Sciatic nerve (tissue), 2 donors: ENCODE data around the gene RTKN. TPM values are rescaled to one million over a fixed set of nuclear protein-coding genes. Genes with fewer than 3 reads are reported as not detected.
"Not testable (repeated sequence)": the region's sequence is repeated elsewhere in the genome, so short reads cannot be mapped to it uniquely, and the experiment has no call there.

Experiments
- ATAC-seq: fragments of 200-7000 bp; cut with Tn5 transposase; one replicate; pipeline ENCODE4 v1.9.1; 2020; ENCODE audit warnings: mild to moderate bottlenecking, moderate library complexity
- DNase-seq: peaks from one replicate; pipeline ENCODE4 v3.0.0-alpha.2; 2020; ENCODE audit warnings: low spot score
- intact Hi-C: fragments of 100-400 bp; cut with DNase I; formaldehyde crosslinking; loops from one replicate; pipeline ENCODE4 v1.14.2; 2022
- total RNA-seq: library from RNA; stranded (reverse); fragmentation: NEBNext Ultra II Directional; extraction: Animal tissue kit (Norgen Biotek cat#: 25700); gene quantifications from one replicate; pipeline ENCODE4 v1.2.1, GENCODE V29; 2021
- donor health status: DM: no; HTN: no; CAD: no.
- donor health status: DM: no; HTN: no; CAD: no.

The RTKN gene
- total RNA-seq: 76.0 TPM

DNA sequence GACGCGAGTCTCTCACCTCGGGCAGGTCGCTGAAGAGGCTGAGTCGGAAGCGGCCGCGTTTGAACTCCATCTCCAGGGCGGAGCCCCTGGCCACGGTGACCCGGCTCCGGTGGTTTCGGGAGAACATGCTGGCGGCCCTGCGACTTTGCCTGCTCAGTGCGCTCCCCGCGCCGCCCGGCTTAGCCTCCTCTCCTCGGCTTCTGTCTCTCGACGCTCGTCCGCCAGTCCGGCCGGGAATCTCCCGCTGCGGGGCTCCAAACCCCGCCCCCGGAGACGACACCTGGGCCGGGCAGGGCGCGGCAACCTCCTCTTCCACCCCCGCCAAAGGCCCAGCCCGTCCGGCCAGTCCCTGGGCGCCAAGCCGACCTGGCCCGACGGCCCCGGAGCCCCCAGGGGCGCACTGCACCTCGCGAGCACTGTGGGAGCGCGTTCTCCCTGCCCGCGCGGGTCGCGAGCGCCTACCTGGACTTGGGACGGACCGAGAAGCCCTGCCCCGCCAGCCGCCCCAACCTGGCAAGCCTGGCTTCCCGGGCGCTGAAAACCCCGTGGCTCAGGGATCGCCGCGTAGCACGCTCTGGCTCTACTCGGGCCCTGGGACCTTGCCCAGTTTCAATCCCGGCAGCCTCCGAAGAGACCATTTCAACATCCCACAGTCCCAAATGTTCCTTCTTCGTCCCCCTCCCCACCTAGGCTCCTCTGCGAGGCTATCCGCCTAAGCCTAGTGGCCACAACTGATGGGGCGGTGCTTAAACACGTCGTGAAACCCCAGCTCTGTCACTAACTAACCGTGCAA, at the start of gene RTKN:
TSS of gene RTKN (minus strand) at position 248 of the 793 bp plus-strand sequence. CDS start at position 127, 121 bp downstream.
- ATAC-seq (peak; percentile 1), DNase-seq (peak; percentile 71)
- intact Hi-C loops: no loop called here

- DNase-seq (no peak), ATAC-seq (no peak)
- intact Hi-C loops: no loop called here
Observed at GRCh38 chr2:74489906-74490305, 48.2 kb upstream of the RTKN start.

DNA sequence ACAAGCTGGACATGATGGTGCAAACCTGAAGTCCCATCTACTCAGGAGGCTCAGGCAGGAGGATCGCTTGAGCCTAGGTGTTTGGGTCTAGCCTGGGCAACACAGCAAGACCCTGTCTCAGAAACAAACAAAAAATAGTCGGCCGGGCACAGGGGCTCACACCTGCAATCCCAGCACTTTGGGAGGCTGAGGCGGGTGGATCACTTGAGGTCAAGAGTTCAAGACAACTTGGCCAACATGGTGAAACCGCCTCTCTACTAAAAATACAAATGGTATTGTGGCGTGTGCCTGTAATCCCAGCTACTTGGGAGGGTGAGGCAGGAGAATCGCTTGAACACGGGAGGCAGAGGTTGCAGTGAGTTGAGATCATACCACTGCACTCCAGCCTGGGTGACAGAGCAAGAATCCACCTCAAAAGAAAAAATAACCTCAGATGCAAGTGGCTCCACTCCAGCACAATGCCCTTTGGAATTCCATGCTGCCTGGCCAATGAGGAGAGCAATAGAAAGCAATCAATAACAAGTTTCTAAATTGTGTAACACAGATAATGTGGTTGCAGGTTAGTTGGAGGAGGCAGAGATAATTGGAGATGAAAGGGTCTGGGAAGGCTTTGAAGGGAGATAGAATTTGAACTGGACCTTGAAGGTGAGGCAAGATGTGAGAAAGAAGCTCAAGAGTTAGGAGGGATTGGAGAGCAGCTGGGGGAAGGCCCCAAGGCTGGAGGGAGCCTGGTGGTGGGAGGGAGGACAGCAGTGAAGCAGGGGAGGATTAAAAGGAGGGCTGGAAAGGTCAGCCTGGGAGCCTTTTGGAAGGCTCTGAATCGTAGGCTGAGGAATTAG, 47.1 kb upstream of the RTKN start:
- DNase-seq (no peak), ATAC-seq (no peak)
- intact Hi-C loops: no loop called here

DNA sequence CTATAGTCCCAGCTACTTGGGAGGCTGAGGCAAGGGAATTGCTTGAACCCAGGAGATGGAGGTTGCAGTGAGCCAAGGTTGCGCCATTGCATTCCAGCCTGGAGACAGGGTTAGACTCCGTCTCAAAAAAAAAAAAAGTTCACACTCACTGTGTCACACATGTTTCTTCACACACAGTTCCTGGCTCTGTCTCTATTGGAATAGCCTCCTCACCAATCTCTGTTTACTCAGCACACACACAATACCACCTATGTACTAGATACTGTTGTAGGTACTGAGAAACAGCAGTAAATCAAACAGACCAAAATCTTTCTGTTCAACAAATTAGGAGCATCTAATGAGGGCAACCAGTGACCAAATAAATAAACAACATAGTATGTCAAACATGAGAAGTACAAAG, 44.4 kb upstream of the RTKN start:
- ATAC-seq (no peak), DNase-seq (no peak)
- intact Hi-C loops: no loop called here

DNA sequence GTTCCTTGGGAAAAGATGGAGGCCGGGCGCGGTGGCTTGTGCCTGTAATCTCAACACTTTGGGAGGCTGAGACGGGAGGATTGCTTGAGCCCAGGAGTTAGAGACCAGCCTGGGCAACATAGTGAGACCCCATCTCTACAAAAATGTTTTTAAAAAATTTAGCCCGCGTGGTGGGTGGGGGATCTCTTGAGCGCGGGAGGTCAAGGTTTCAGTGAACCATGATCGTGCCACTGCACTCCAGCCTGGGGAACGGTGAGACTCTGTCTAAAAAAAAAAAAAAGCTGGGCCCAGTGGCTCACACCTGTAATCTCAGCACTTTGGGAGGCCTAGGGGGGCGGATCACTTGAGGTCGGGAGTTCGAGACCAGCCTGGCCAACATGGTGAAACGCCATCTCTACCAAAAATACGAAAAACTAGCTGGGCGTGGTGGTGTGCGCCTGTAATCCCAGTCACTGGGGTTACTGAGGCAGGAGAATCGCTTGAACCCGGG, 42.0 kb upstream of the RTKN start:
- ATAC-seq: not testable (repeated sequence)

DNA sequence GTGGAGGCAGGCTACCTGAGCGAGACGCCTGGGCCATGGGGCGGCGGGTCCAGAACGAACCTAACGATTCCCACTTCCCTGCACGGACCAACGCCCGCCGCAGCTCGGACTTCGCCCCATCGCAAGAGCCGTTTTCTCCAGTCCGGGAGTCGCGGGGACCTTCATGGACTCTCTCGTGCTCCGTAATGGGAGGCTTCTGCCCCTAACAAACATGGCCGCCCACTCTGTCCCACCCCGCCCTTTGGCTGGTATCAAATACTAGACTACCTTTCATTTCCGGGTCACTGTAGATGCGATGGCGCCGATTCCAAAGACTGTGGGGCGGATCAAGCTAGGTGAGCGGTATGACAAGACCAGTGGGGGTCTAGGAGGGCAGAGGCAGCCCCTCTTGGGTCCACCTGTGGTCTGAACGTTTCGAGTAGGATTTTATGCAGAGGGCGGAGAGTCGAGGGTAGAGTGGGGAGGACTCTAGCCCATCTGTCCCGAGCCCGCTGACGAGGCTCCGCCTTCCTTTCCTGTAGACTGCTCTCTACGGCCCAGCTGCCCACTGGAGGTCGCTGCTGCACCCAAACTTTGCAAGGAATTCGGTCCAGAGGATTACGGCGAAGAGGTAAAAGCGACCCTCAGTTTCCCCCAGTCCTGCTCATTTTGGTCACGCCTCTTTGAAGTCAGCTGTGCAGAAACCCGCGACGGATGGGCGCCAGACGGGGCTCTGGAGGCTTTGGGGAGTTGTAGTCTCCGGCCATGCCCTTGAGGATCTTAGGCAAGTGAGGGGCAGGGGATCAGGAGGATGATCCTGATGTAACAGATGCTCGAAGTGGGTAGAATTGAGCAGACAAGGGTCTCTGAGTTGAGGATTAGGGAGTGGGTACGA, 41.3 kb upstream of the RTKN start, which contains the start of the genes CCDC142 and TTC31:
TSS of gene CCDC142 (minus strand) at position 198 of the 874 bp plus-strand sequence. CDS start at position 37, 161 bp downstream.
TSS of gene TTC31 (plus strand) at position 281 of the 874 bp plus-strand sequence. CDS start at position 296, 15 bp downstream.
- intact Hi-C loops: loop anchor here (5.0 kb wide), 1 partner anchor 104 kb away; no protein-coding TSS in a partner anchor
- peak; percentile 99 for ATAC-seq
- DNase-seq: peak; percentile 97

More for the DNA sequence above, 42.0 kb upstream of the RTKN start:
- intact Hi-C loops: loop anchor here (5.0 kb wide), 1 partner anchor 104 kb away; no protein-coding TSS in a partner anchor
- not testable (repeated sequence) for DNase-seq

- DNase-seq (no peak), ATAC-seq (peak; percentile 69)
- intact Hi-C loops: loop anchor here (5.0 kb wide), 1 partner anchor 105 kb away; no protein-coding TSS in a partner anchor
Observed at GRCh38 chr2:74481961-74482800, 40.4 kb upstream of the RTKN start.

GRCh38 chr2:74481431-74481830, 39.7 kb upstream of the RTKN start:
- intact Hi-C loops: loop anchor here (5.0 kb wide), 1 partner anchor 106 kb away; no protein-coding TSS in a partner anchor
- no peak for ATAC-seq
- DNase-seq: no peak

DNA sequence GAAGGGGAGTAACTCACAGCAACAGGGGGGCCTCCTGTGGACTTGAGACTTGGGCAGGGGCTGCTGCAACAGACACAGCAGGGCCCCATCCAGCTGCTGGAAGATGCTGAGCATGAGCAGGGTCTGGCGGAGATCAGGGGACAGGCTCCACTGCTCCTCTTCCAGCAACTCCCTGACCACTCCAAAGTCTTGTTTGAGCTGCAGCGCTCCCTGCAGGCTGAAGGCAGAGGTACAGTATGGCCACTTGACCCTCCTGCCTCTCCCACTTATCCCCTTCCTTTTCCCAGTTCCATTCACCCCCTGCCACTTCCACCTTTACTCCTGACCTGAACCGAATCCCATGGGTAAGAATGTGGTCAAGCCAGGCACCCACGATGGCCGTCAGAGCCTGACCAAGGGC, 33.2 kb upstream of the RTKN start:
- DNase-seq (no peak), ATAC-seq (no peak)
- intact Hi-C loops: no loop called here

DNA sequence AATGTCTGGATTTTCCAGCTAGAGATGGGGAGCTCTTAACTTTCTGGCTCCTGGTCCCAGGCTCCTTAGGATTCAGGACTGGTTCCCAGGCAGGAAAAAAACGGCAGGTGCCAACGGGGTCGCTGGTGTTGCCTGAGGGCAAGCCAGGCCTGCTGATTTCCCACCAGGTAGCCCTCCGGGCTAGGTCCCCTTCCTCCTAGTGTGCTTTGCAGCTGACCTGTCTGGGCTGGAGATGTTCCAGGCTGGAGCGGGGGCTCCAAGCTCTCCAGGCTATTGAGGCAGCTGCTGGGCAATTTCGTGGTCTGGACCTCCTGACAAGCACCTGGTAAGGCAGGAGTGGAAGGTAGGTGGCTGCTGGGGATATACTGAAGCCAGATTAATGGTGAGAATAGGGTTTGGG, 32.7 kb upstream of the RTKN start:
- intact Hi-C loops: no loop called here
- no peak for DNase-seq

DNA sequence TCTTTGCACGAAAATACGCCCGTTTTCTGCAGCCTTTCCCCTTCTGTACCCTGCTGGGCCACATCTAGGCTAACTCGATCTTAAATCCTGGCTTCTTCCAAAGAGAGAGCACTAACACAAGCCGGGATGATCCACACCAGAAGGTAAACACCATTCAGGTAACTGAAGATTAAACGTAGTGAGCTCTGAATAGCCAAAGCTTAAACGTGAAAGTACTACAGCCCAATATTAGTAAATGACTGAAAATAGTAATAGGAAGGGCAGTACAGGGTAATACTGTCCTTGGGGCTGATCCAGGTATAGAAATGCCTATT, 31.2 kb upstream of the RTKN start:
- intact Hi-C loops: no loop called here
- ATAC-seq (peak; percentile 5), DNase-seq (no peak)

More for the DNA sequence above, 32.7 kb upstream of the RTKN start:
- ATAC-seq: no peak

GRCh38 chr2:74472086-74472944, 30.6 kb upstream of the RTKN start, which contains the start of gene MRPL53:
TSS of gene MRPL53 (minus strand) at chr2:74472680. CDS start at chr2:74472660, 20 bp downstream.
- ATAC-seq (peak; percentile 97), DNase-seq (peak; percentile 98)
- intact Hi-C loops: no loop called here

GRCh38 chr2:74471332-74472065, 29.8 kb upstream of the RTKN start:
- ATAC-seq (no peak), DNase-seq (no peak)
- intact Hi-C loops: no loop called here

DNA sequence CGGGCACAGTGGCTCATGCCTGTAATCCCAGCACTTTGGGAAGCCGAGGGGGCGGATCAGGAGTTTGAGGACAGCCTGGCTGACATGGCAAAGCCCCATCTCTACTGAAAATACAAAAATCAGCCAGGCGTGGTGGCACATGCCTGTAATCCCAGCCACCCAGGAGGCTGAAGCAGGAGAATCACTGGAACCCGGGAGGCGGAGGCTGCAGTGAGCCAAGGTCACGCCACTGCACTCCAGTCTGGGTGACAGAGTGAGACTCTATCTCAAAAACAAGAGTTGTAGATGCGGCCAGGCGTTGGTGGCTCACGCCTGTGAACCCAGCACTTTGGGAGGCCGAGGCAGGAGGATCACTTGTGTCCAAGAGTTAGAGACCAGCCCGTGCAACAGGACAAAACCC, 29.0 kb upstream of the RTKN start:
- intact Hi-C loops, ATAC-seq, DNase-seq: not testable (repeated sequence)

GRCh38 chr2:74464406-74464805, 22.7 kb upstream of the RTKN start:
- ATAC-seq: no peak
- intact Hi-C loops: no loop called here
- DNase-seq: no peak

DNA sequence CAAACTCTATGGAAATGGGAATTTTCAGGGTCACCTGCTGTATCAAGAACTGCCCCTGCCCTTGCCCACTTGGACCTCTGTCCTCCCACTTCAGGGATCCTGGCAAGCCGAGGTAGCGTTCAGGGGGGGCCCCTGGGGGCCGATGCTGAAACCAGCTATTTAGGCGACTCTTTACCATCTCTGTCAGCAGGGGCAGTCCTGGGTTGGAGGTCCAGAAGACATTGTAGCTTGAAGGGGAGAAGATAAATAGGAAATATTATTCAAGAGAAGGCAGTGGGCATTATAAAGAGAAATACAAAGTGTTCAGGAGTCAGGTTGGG, 21.0 kb upstream of the RTKN start:
- DNase-seq (no peak), ATAC-seq (no peak)
- intact Hi-C loops: no loop called here
